Uterus (tissue), 4 donors: Measurements from ENCODE around the gene FITM1. TPM values are rescaled to one million over a fixed set of nuclear protein-coding genes. Genes with fewer than 3 reads are reported as not detected.
"Not testable (repeated sequence)": the region's sequence is repeated elsewhere in the genome, so short reads cannot be mapped to it uniquely, and the experiment has no call there.

Experiments
- DNase-seq, 2 donors: peaks; one replicate each; pipeline ENCODE4 v3.0.0-alpha.2; 2019 to 2020
- H3K27ac ChIP-seq, 2 donors: fragments of 200-600 bp; sonication (generic); 1 replicate in 1 of 2; 2 replicates in 1 of 2; pipeline ENCODE4 v1.5.1; 2016 to 2018
- H3K27me3 ChIP-seq, 2 donors: fragments of 200-600 bp; sonication (generic); one replicate each; pipeline ENCODE4 v1.5.1; 2018 to 2019; ENCODE audit warnings: control low read depth in 1 of 2
- H3K36me3 ChIP-seq, 2 donors: fragments of 200-600 bp; sonication (generic); one replicate each; pipeline ENCODE4 v1.5.1; 2019; ENCODE audit warnings: control low read depth in 1 of 2
- H3K4me1 ChIP-seq, 2 donors: fragments of 200-600 bp; sonication (generic); one replicate each; pipeline ENCODE4 v1.5.1; 2018 to 2019; ENCODE audit warnings: control low read depth in 1 of 2
- H3K4me3 ChIP-seq, 2 donors: fragments of 200-600 bp; sonication (generic); 1 replicate in 1 of 2; 2 replicates in 1 of 2; pipeline ENCODE4 v1.5.1; 2018 to 2019; ENCODE audit warnings: mild to moderate bottlenecking in 1 of 2
- H3K9me3 ChIP-seq, 2 donors: fragments of 200-600 bp; sonication (generic); one replicate each; pipeline ENCODE4 v1.5.1; 2019; ENCODE audit warnings: control low read depth in 1 of 2
- POLR2A ChIP-seq, 2 donors: fragments of 450-650 bp; IDR thresholded peaks; one replicate each; pipeline ENCODE4 v1.6.1; 2016; ENCODE audit warnings: antibody characterized with exemption in 2 of 2, mild to moderate bottlenecking in 1 of 2, moderate library complexity in 1 of 2
- intact Hi-C: fragments of 100-400 bp; cut with DNase I; formaldehyde crosslinking; loops from one replicate; pipeline ENCODE4 v1.15.1; 2023; ENCODE audit warnings: low total_unique reads
- total RNA-seq, 4 donors: library from RNA; depleted of rRNA in 3 of 4; stranded (reverse); fragments of >200 nt in 3 of 4; gene quantifications; one replicate each; pipeline versions ENCODE4 v1.1.0 to v1.2.4, GENCODE V29; 2014 to 2023
- TF ChIP-seq, protein P1 (sequence below), 4 experiments: fragments of 200-600 bp in 2 of 4; fragments of 450-650 bp in 2 of 4; sonication (generic) in 2 of 4; IDR thresholded peaks; one replicate each; pipeline ENCODE4 v1.5.1; 2016 to 2019; ENCODE audit warnings: antibody characterized with exemption in 4 of 4, mild to moderate bottlenecking in 2 of 4, moderate library complexity in 1 of 4
- donor health status: DM: yes; HTN: yes; CAD: no.

Gene FITM1
- total RNA-seq, 4 donors from 2014 or later = 0.48 to 2.4 (median 1.3) TPM; not detected in 1

DNA sequence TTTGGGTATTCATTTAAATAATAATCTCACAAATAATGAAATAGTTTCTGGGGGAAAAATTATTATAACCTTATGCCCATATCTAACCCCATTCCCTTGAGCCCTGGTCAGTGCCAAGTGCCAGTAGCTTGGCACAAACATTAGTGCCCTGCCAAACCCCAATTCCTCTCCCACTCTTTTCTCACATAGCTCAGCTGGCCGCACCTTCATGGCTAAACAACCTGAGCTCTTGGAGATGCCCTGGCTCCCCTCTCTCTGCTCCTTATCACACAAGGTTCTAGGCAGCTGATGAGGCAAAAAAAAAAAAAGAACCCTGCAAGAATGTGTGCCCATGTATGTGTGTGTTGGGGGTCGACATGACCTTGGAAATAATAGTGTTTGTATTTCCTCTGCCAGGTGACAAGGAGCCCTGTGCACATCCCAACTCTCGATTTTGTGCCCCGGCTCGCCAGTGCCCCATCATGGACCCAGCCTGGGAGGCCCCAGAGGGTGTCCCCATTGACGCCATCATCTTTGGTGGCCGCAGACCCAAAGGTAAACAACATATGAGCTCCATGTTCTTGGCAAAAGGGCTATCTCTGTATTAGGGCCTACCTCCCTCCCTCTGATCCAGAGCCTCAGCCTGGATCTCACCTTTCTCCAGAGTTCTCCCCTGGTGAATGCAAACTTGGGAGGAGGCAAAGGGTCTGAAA lies 28.0 kb upstream of the FITM1 start:
- intact Hi-C loops = no loop called here
- TF ChIP-seq, protein P1, sequence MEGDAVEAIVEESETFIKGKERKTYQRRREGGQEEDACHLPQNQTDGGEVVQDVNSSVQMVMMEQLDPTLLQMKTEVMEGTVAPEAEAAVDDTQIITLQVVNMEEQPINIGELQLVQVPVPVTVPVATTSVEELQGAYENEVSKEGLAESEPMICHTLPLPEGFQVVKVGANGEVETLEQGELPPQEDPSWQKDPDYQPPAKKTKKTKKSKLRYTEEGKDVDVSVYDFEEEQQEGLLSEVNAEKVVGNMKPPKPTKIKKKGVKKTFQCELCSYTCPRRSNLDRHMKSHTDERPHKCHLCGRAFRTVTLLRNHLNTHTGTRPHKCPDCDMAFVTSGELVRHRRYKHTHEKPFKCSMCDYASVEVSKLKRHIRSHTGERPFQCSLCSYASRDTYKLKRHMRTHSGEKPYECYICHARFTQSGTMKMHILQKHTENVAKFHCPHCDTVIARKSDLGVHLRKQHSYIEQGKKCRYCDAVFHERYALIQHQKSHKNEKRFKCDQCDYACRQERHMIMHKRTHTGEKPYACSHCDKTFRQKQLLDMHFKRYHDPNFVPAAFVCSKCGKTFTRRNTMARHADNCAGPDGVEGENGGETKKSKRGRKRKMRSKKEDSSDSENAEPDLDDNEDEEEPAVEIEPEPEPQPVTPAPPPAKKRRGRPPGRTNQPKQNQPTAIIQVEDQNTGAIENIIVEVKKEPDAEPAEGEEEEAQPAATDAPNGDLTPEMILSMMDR (IDR thresholded peaks at IDR 0.05) = no peak
- TF ChIP-seq POLR2A (IDR thresholded peaks at IDR 0.05) = no peak
- DNase-seq = no peak
- Histone ChIP-seq H3K27me3 (no peaks in the 10 kb centered on the region), H3K4me1 (no peaks in the 10 kb centered on the region), H3K27ac (no peak overlapping the region), H3K36me3 (no peaks in the 10 kb centered on the region), H3K9me3 (no peaks in the 10 kb centered on the region), H3K4me3 (no peak overlapping the region)

DNA sequence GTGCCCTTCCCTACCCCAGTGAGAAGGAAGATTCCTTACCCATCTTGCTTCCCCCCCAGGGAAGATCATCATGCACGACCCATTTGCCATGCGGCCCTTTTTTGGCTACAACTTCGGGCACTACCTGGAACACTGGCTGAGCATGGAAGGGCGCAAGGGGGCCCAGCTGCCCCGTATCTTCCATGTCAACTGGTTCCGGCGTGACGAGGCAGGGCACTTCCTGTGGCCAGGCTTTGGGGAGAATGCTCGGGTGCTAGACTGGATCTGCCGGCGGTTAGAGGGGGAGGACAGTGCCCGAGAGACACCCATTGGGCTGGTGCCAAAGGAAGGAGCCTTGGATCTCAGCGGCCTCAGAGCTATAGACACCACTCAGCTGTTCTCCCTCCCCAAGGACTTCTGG lies 27.0 kb upstream of the FITM1 start:
- no peaks in the 10 kb centered on the region for H3K27me3 ChIP-seq
- H3K4me3 ChIP-seq = no peak overlapping the region
- no peak overlapping the region for H3K27ac ChIP-seq
- H3K9me3 ChIP-seq = no peaks in the 10 kb centered on the region
- no peaks in the 10 kb centered on the region for H3K36me3 ChIP-seq
- TF ChIP-seq, protein P1 (IDR thresholded peaks at IDR 0.05) = no peak
- TF ChIP-seq POLR2A (IDR thresholded peaks at IDR 0.05) = no peak
- intact Hi-C loops = no loop called here
- DNase-seq = no peak
- H3K4me1 ChIP-seq = no peaks in the 10 kb centered on the region

DNA sequence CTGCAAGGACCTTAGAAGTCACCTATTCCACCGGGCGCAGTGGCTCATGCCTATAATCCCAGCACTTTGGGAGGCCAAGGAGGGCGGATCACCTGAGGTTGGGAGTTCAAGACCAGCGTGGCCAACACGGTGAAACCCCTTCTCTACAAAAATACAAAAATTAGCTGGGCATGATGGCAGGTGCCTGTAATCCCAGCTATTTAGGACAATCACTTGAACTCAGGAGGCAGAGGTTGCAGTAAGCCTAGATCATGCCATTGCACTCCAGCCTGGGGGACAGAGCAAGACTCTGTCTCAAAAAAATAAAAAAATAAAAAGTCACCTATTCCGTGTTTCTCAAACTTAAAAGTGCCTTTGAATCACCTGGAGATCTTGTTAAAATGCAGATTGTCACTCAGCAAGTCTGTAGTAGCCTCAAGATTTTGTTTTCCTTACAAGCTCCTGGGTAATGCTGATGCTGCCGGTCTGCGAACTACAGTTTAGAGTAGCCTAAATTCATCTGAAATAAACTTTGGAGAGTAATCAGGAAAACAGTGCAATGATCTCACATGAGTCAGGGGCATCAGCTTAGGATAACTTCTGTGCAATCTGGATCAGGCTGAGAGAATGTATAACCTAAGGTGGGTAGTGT lies 24.7 kb upstream of the FITM1 start:
- H3K4me1 ChIP-seq, H3K27ac ChIP-seq, H3K4me3 ChIP-seq, DNase-seq, H3K9me3 ChIP-seq, H3K36me3 ChIP-seq, intact Hi-C loops, H3K27me3 ChIP-seq: not testable (repeated sequence)

DNA sequence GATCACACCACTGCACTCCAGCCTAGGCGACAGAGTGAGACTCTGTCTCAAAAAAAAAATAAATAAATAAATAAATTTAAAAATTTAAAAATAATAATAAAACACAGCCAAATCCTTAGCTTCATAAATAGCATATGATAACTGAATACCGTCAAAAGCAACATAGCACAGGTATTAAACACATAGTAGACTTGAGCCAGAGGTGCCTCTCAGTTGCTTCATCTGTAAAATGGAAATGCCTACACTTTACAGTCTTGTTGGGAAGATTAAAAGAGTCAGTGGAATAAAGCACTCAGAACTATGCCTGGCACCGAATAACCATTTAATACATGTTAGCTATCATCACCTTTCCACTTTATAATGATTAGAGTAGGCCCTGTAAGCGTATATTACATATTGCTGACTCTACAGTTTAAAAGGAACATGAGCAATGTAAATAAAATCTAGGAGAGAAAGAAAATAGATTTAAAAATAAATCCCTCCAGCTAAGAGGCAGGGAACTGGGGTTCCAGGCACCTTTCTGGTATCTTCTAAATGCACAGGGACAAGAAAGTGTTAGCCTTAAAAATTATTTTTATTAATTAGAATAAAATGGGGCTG lies 23.7 kb upstream of the FITM1 start:
- Histone ChIP-seq H3K4me3 (no peak overlapping the region), H3K27ac (no peak overlapping the region), H3K27me3 (no peaks in the 10 kb centered on the region), H3K36me3 (no peaks in the 10 kb centered on the region), H3K4me1 (no peaks in the 10 kb centered on the region), H3K9me3 (no peaks in the 10 kb centered on the region)
- no peak for DNase-seq
- intact Hi-C loops = no loop called here
- no peak for TF ChIP-seq POLR2A (IDR thresholded peaks at IDR 0.05)
- TF ChIP-seq, protein P1 (IDR thresholded peaks at IDR 0.05) = no peak

DNA sequence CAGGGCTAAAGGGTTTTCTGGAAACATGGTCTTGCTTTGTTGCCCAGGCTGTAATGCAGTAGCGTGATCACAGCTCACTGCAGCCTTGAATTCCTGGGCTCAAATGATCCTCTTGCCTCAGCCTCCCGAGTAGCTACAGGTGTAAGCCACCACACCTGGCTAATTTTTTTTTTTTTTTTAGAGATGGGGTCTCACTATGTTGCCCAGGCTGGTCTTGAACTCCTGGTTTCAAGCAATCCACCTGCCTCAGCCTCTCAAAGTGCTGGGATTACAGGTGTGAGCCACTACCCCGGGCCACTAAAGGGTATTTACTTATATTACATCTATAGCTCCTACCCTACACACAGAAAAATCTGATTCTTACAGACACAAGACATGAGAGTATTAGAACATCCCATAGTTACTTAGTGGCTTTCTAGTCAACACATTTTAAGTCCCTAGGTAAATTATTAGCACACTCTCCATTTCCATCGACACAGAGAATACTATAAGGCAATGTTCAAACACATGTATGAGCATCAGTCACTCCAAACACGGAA lies 22.1 kb upstream of the FITM1 start:
- Histone ChIP-seq H3K27me3 (no peaks in the 10 kb centered on the region), H3K9me3 (no peaks in the 10 kb centered on the region), H3K27ac (no peak overlapping the region), H3K4me1 (no peaks in the 10 kb centered on the region), H3K36me3 (no peaks in the 10 kb centered on the region), H3K4me3 (no peak overlapping the region)
- intact Hi-C loops = no loop called here
- TF ChIP-seq POLR2A (IDR thresholded peaks at IDR 0.05) = no peak
- TF ChIP-seq, protein P1 (IDR thresholded peaks at IDR 0.05) = no peak
- no peak for DNase-seq
